Measurements from ENCODE around the gene SAG. TPM values are rescaled to one million over a fixed set of nuclear protein-coding genes. Genes with fewer than 3 reads are reported as not detected.
A peak's percentile ranks its signal among the peaks of the same experiment; 100 is the strongest.

Gene SAG
- total and polyA plus RNA-seq, 10 of the 15 experiments (the other 5 are each of a cell fraction or from before 2014, with no cell fraction given): 0.06 to 0.47 TPM; not detected in 8

DNA sequence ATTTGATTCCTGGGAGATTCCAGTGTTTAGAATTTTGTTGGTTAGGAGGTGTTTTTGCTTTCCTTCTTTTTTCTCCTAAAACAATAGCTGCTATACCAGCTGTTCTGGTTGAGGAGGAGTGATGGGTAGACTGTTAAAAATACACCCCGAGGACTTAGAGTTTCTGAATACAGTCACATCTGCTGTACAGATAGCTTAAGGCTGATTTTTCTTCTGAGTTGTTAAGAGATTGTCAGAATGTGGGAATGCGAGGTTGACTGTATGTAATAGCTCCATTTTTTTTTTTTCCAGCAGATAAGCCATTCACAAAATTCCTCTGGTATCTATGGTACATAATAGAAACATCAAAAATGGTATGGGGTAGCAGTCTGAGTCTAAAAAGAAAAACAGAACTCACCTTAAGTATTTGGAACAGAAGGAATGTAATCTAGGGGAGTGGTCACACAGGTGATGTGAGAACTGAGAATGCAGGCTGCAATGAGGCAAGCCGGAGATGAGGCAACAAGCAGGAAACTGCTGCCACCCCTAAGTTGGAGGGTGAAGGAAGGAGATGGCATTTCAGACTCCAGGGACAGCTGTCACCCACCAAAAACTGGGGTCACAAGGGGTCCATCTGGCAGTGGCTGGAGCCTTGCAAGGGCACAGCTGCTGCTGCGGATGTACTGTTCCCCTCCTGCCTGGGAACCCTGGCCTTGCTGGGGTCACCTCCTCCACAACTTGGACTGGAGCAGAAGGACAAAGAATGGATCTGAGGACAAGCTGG lies 49.1 kb downstream of the SAG start:
- BruUV-seq (replicated peaks): no TSS peak
- intact Hi-C loops (cut with micrococcal nuclease; ENCODE audit: unreplicated experiment): no loop called here
- Histone ChIP-seq H3K27ac (ENCODE audit: control insufficient read depth, insufficient read depth) (no peak overlapping the region), H3K4me3 (peak overlapping the region; percentile 85), H3K4me2 (ENCODE audit: control insufficient read depth, insufficient read depth) (peak overlapping the region; percentile 71), H3K36me3 (ENCODE audit: control insufficient read depth in 2 of 2, insufficient read depth in 2 of 2, low read length in 1 of 2) (0 out of 4 replicates have a peak, but pooled peaks cover 0 to 4% of the 10 kb centered on the region in 2 experiments), H2AFZ (ENCODE audit: control insufficient read depth, low read depth, low read length) (no peak overlapping the region), H3K79me2 (ENCODE audit: control insufficient read depth, insufficient read depth, low read length) (peaks cover 65% of the 10 kb centered on the region), H3K27me3 (replicated peaks in 1 of 2; ENCODE audit: control insufficient read depth in 2 of 2, insufficient read depth in 2 of 2, low read length in 1 of 2) (no peaks in the 10 kb centered on the region), H4K20me1 (ENCODE audit: control insufficient read depth, insufficient read depth) (no peaks in the 10 kb centered on the region), H3K9me3 (replicated peaks; ENCODE audit: control insufficient read depth, insufficient read depth, low read length) (no peaks in the 10 kb centered on the region; the same call in 2 of the 3 replicates), H3K4me1 (ENCODE audit: control insufficient read depth, insufficient read depth, low read length) (peaks cover 24% of the 10 kb centered on the region), H3K9ac (ENCODE audit: control insufficient read depth, insufficient read depth, low read length) (no peak overlapping the region)
- SMC1A ChIA-PET (ENCODE audit: uncharacterized antibody, unreplicated experiment): interaction anchor here (0.8 to 1.7 kb wide), 11 partner anchors 9 to 87 kb away, joined by 3 to 7 read pairs (median 5); no protein-coding TSS in a partner anchor
- CTCF ChIA-PET: interaction anchor here (0.9 to 2.6 kb wide), 8 partner anchors 9 to 87 kb away, joined by 3 to 21 read pairs (median 5); no protein-coding TSS in a partner anchor
- TF ChIP-seq RCOR1 (conservative IDR thresholded peaks at IDR 0.05; ENCODE audit: low read depth, low read length): no peak
- no peak for TF ChIP-seq ZSCAN29 (IDR thresholded peaks at IDR 0.05)
- no peak for TF ChIP-seq SMARCA5 (IDR thresholded peaks at IDR 0.05)
- ATAC-seq: peak; percentile 20
- in situ Hi-C loops (cut with MboI): no loop called here
- RAD21 ChIA-PET (ENCODE audit: unreplicated experiment): interaction anchor here (0.6 to 1.7 kb wide), 8 partner anchors 19 to 164 kb away, joined by 3 to 5 read pairs (median 3); no protein-coding TSS in a partner anchor
- no peak for FAIRE-seq
- no peak for DNase-seq (ENCODE audit: low read depth, low spot score)
- POLR2A ChIA-PET: interaction anchor here (0.6 to 1.3 kb wide), 4 partner anchors 12 to 62 kb away, joined by 3 to 4 read pairs (median 3); no protein-coding TSS in a partner anchor
- 36% methylated on average over 4 of the region's 4 CpGs for WGBS (ENCODE audit: insufficient coverage, insufficient replicate concordance, low lambda C conversion rate, missing lambda C conversion rate)

DNA sequence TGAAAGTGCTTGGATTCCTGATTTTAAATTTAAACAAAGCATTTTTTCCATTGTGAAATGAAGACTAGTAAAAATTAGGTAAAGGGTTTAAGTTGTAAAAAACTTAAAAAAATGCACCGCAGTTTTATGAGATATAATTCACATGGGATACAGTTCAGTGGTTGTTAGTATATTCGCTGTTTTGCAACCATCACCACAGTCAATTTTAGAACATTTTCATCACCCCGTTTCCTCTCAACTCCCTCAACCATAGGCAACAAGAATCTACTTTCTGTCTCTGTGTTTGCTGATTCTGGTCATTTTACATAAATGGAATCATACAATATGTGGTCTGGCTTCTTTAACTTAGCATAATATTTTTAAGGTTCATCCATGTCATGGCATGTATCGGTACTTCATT lies 50.7 kb downstream of the SAG start:
- Histone ChIP-seq H3K36me3 (ENCODE audit: control insufficient read depth in 2 of 2, insufficient read depth in 2 of 2, low read length in 1 of 2) (0 out of 4 replicates have a peak, but pooled peaks cover 0 to 4% of the 10 kb centered on the region in 2 experiments), H3K27ac (ENCODE audit: control insufficient read depth, insufficient read depth) (peak overlapping the region; percentile 22; the same call in 1 of the 2 replicates), H3K4me3 (peak overlapping the region; percentile 85), H3K27me3 (replicated peaks in 1 of 2; ENCODE audit: control insufficient read depth in 2 of 2, insufficient read depth in 2 of 2, low read length in 1 of 2) (no peaks in the 10 kb centered on the region), H3K4me1 (ENCODE audit: control insufficient read depth, insufficient read depth, low read length) (peaks cover 15% of the 10 kb centered on the region), H3K9me3 (replicated peaks; ENCODE audit: control insufficient read depth, insufficient read depth, low read length) (peaks cover 2% of the 10 kb centered on the region; the same call in 1 of the 3 replicates), H2AFZ (ENCODE audit: control insufficient read depth, low read depth, low read length) (no peak overlapping the region), H3K9ac (ENCODE audit: control insufficient read depth, insufficient read depth, low read length) (no peak overlapping the region), H4K20me1 (ENCODE audit: control insufficient read depth, insufficient read depth) (no peaks in the 10 kb centered on the region), H3K79me2 (ENCODE audit: control insufficient read depth, insufficient read depth, low read length) (peaks cover 67% of the 10 kb centered on the region), H3K4me2 (ENCODE audit: control insufficient read depth, insufficient read depth) (peak overlapping the region; percentile 71)
- TF ChIP-seq RUNX3 (IDR thresholded peaks at IDR 0.05; ENCODE audit: low read length) (peak; percentile 65), BACH1 (IDR thresholded peaks at IDR 0.05; ENCODE audit: borderline replicate concordance) (no peak), HDAC2 (IDR thresholded peaks at IDR 0.05) (no peak), MEF2A (IDR thresholded peaks at IDR 0.05; ENCODE audit: insufficient read depth, low read depth, low read length) (peak; percentile 48; the same call in 1 of the 2 replicates)
- CTCF ChIA-PET: interaction anchor here (1.3 to 2.4 kb wide), 6 partner anchors 12 to 85 kb away, joined by 3 to 21 read pairs (median 4); no protein-coding TSS in a partner anchor
- ATAC-seq: peak; percentile 30; the same call in 2 of the 3 replicates
- in situ Hi-C loops (cut with MboI) (no loop called here), intact Hi-C loops (cut with micrococcal nuclease; ENCODE audit: unreplicated experiment) (loop anchor here (1.0 kb wide), 1 partner anchor 85 kb away; no protein-coding TSS in a partner anchor)
- SMC1A ChIA-PET (ENCODE audit: uncharacterized antibody, unreplicated experiment): interaction anchor here (0.5 to 1.7 kb wide), 7 partner anchors 14 to 85 kb away, joined by 3 to 7 read pairs (median 5); no protein-coding TSS in a partner anchor
- POLR2A ChIA-PET: no interaction called here
- FAIRE-seq: no peak
- RAD21 ChIA-PET (ENCODE audit: unreplicated experiment): interaction anchor here (0.9 to 1.7 kb wide), 4 partner anchors 27 to 105 kb away, joined by 3 to 7 read pairs (median 5); no protein-coding TSS in a partner anchor
- no peak for DNase-seq (ENCODE audit: low read depth, low spot score)
- WGBS (ENCODE audit: insufficient coverage, insufficient replicate concordance, low lambda C conversion rate, missing lambda C conversion rate): under 1% methylated on average over 4 of the region's 4 CpGs
- BruUV-seq (replicated peaks): no TSS peak
